ENCODE data around the gene MOB3C.

The MOB3C gene

DNA sequence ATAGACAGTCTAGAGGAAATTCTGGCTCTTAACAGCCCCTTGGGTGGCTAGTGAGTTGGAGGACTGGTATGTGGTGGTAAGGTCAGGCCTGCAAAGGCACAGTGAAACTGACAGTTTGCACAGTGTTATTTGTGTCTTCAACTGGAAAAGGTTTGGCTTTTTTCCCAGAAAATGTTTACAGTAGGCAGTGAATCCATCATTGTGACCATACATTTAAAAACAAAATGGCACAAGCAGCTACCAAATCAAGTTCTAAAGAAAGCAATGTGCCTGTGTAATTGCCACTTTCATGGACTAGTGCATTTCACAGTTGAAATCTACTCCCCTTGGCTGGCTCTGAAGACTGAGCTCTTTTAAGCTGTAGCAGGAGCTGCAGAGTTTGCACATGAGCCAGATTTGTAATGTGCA lies 26.8 kb upstream of the MOB3C start:
- Histone ChIP-seq H3K9me3 (ENCODE audit: insufficient read depth, low read length) (no peaks in the 10 kb centered on the region), H3K79me2 (ENCODE audit: insufficient read depth, low read length) (no peaks in the 10 kb centered on the region), H2AFZ (ENCODE audit: low read depth, low read length, severe bottlenecking) (no peak overlapping the region), H3K4me2 (ENCODE audit: low read depth, low read length, poor library complexity, severe bottlenecking) (no peak overlapping the region), H3F3A (ENCODE audit: insufficient read depth) (no peaks in the 10 kb centered on the region), H4K20me1 (ENCODE audit: low read depth, low read length) (no peaks in the 10 kb centered on the region), H3K9me2 (replicated peaks; ENCODE audit: insufficient read depth, low read length) (no peaks in the 10 kb centered on the region), H3K36me3 (ENCODE audit: low read length) (peaks cover 6% of the 10 kb centered on the region; the same call in 1 of the 2 replicates), H3K9ac (ENCODE audit: low read length) (no peak overlapping the region), H3K27ac (ENCODE audit: low read depth, low read length) (no peak overlapping the region), H3K27me3 (ENCODE audit: low read length) (no peaks in the 10 kb centered on the region), H3K4me3 (ENCODE audit: insufficient read depth, low read length, poor library complexity, severe bottlenecking) (no peak overlapping the region)
- TF ChIP-seq, protein P1, sequence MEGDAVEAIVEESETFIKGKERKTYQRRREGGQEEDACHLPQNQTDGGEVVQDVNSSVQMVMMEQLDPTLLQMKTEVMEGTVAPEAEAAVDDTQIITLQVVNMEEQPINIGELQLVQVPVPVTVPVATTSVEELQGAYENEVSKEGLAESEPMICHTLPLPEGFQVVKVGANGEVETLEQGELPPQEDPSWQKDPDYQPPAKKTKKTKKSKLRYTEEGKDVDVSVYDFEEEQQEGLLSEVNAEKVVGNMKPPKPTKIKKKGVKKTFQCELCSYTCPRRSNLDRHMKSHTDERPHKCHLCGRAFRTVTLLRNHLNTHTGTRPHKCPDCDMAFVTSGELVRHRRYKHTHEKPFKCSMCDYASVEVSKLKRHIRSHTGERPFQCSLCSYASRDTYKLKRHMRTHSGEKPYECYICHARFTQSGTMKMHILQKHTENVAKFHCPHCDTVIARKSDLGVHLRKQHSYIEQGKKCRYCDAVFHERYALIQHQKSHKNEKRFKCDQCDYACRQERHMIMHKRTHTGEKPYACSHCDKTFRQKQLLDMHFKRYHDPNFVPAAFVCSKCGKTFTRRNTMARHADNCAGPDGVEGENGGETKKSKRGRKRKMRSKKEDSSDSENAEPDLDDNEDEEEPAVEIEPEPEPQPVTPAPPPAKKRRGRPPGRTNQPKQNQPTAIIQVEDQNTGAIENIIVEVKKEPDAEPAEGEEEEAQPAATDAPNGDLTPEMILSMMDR (IDR thresholded peaks at IDR 0.05; ENCODE audit: insufficient read depth, low read length, poor library complexity, severe bottlenecking): no peak
- TF ChIP-seq EZH2phosphoT487 (conservative IDR thresholded peaks at IDR 0.05; ENCODE audit: low read length): no peak

DNA sequence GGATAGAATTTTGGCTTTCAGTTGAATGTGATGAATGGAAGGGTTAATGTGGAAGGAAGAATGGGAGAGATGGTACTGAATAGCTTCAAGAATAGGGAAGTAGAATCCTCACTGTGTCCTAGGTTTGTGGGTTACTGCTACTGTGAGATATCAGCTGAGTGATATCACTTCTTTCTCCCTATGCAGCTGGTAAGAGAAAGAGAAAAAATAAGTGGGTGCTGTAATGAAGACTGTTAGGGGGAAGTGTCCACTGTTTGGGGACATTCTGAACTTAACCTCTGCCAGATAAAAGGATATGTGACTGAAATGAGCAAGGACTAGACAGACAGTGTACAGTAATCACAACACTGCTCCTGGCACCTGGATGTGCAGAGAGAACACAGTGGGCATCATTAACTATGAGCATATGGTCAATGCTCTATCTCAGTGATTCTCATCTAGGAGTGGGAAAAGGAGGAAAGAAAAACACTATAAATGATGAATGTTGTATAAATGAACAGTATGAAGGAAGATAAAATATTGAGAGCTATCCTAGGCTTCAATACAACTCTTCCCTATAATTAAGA lies 25.6 kb upstream of the MOB3C start:
- no peak overlapping the region for H3K27ac ChIP-seq (ENCODE audit: low read depth, low read length)
- H3K4me2 ChIP-seq (ENCODE audit: low read depth, low read length, poor library complexity, severe bottlenecking): no peak overlapping the region
- H3K27me3 ChIP-seq (ENCODE audit: low read length): no peaks in the 10 kb centered on the region
- TF ChIP-seq, protein P1 (IDR thresholded peaks at IDR 0.05; ENCODE audit: insufficient read depth, low read length, poor library complexity, severe bottlenecking): no peak
- no peak for TF ChIP-seq EZH2phosphoT487 (conservative IDR thresholded peaks at IDR 0.05; ENCODE audit: low read length)
- H3K4me3 ChIP-seq (ENCODE audit: insufficient read depth, low read length, poor library complexity, severe bottlenecking): no peak overlapping the region
- H3K9ac ChIP-seq (ENCODE audit: low read length): no peak overlapping the region
- no peaks in the 10 kb centered on the region for H3K9me3 ChIP-seq (ENCODE audit: insufficient read depth, low read length)
- no peak overlapping the region for H2AFZ ChIP-seq (ENCODE audit: low read depth, low read length, severe bottlenecking)
- no peaks in the 10 kb centered on the region for H4K20me1 ChIP-seq (ENCODE audit: low read depth, low read length)
- no peaks in the 10 kb centered on the region for H3F3A ChIP-seq (ENCODE audit: insufficient read depth)
- no peaks in the 10 kb centered on the region for H3K9me2 ChIP-seq (replicated peaks; ENCODE audit: insufficient read depth, low read length)
- H3K36me3 ChIP-seq (ENCODE audit: low read length): no peaks in the 10 kb centered on the region
- H3K79me2 ChIP-seq (ENCODE audit: insufficient read depth, low read length): no peaks in the 10 kb centered on the region

DNA sequence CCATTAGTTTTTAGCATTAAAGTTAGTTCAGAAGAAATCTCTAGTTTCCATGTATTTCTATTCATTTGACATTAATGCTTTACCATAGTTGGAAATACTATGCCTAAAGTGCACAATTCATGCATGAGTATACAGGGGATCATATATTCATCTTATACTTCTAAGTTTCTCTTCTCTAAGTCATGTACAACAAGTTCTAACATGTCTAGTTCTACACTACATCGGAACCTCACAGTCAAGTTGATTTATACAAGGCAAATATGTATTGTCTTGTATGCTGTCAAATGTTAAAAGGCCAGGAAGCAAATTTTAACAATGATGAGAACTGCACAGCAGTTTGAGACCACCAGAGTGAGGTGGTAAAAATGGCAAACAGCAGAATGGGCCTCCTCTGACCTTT lies 22.9 kb upstream of the MOB3C start:
- TF ChIP-seq, protein P1 (IDR thresholded peaks at IDR 0.05; ENCODE audit: insufficient read depth, low read length, poor library complexity, severe bottlenecking): no peak
- H3K9me3 ChIP-seq (ENCODE audit: insufficient read depth, low read length): no peaks in the 10 kb centered on the region
- no peaks in the 10 kb centered on the region for H3K36me3 ChIP-seq (ENCODE audit: low read length)
- H3K9me2 ChIP-seq (replicated peaks; ENCODE audit: insufficient read depth, low read length): no peaks in the 10 kb centered on the region
- no peak overlapping the region for H3K9ac ChIP-seq (ENCODE audit: low read length)
- H2AFZ ChIP-seq (ENCODE audit: low read depth, low read length, severe bottlenecking): no peak overlapping the region
- H3K79me2 ChIP-seq (ENCODE audit: insufficient read depth, low read length): no peaks in the 10 kb centered on the region
- no peak overlapping the region for H3K4me2 ChIP-seq (ENCODE audit: low read depth, low read length, poor library complexity, severe bottlenecking)
- no peak overlapping the region for H3K27ac ChIP-seq (ENCODE audit: low read depth, low read length)
- no peaks in the 10 kb centered on the region for H3F3A ChIP-seq (ENCODE audit: insufficient read depth)
- no peaks in the 10 kb centered on the region for H4K20me1 ChIP-seq (ENCODE audit: low read depth, low read length)
- no peak overlapping the region for H3K4me3 ChIP-seq (ENCODE audit: insufficient read depth, low read length, poor library complexity, severe bottlenecking)
- H3K27me3 ChIP-seq (ENCODE audit: low read length): no peaks in the 10 kb centered on the region

Data from SU-DHL-6 (cell line).